ENCODE results near the gene ARL11.

The ARL11 gene

GRCh38 chr13:49649963-49650312 is 21.6 kb downstream of the ARL11 start:
- DNase-seq: no peak

DNA sequence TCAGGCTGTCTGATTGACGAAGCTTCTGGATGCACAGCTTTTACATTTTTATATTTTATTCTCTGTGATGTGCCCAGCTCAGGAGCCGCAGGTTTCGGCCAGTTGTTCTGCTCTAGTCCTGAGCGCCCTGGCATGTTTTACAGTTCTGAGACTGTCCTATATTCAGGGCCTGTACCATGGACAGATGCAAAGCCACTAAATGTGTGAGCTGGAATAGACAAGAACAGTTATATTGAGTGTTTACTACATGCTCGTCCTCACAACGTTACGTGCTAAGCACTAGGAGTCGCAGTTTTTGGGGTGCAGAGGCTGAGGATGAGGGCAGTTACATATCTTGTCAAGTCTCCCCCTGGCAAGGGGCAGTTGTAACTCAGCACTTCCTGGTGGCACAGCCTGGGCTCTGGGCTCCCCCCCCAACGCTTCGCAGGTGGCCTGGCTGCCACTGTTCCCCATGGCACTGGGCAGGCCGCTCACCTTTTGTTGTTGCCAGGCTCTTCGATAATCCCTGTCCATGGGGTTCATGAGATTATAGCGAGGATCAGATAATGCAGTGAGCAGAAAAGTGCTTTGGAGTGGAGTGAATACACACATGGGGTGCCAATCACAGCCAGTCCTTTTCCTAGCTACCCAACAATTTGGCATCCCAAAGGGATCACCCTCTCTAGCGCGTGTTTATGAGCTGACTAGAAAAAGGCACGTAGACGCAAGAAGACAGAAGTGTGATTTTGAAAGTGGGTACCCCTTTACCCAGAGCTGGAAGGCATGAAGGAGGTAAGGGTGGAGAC is 23.5 kb downstream of the ARL11 start:
- no peak for DNase-seq

GRCh38 chr13:49652355-49653305 is 24.3 kb downstream of the ARL11 start:
- peak; percentile 49 for DNase-seq

GRCh38 chr13:49653478-49653877 is 25.2 kb downstream of the ARL11 start:
- DNase-seq: no peak

DNA sequence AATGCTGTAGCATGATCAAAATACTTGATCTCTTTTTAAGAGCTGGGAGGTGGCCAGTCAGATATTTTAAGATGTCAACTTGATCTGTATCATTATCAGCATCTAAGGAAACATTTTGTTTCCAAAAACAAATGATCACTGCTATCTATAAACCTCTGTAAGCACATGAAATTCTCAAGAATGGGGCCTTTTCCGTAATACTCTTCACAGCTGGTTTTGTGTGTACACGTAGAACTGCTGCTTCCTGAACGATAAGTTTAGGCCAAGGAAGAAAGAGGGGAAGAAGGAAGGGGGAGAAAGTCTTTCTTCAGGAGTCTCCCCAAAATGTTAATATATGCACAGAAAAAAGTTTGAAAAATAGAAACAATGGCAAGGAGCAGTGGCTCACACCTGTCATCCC is 25.7 kb downstream of the ARL11 start:
- DNase-seq: no peak

DNA sequence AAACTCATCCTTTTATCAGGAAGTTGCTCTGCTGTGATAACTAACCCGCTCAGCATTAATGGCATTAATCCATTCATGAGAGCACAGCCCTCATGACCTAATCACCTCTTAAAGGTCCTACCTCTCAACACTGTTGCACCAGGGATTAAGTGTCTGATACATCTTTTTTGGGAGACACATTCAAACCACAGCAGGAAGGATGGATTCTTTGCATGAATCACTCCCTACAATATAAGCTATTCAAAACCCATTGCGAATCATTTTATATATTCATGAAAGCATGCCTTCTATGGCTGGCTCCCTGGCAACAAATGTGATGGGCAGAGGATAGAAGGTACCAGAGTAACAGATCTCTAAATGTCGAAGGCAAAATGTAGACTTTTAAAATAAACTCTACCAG is 27.6 kb downstream of the ARL11 start:
- DNase-seq: no peak

- no peak for DNase-seq
Observed at GRCh38 chr13:49657241-49657641, 28.9 kb downstream of the ARL11 start.

DNA sequence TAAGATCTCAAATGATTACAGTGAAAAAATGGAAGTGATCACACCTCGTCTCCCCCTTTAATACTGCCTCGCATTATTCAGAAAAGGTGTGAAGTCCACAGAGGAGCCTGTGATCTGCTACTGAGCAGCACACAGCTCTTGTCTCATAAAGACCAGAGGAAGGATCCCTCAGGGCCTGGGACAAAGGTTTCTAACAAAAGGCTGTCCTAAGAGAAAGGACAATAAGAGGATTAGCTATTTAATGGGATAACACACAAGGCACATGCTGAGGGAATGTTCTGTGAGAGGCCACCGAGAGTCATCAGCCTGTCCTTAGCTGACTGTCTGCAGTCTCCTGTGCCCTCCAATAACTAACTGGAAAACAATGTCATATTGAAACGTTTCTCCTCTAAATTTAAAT is 36.3 kb downstream of the ARL11 start:
- DNase-seq: no peak

- no peak for DNase-seq
Observed at GRCh38 chr13:49667773-49668172, 39.5 kb downstream of the ARL11 start.

- peak; percentile 55 for DNase-seq
Observed at GRCh38 chr13:49669735-49670309, 41.5 kb downstream of the ARL11 start.

GRCh38 chr13:49670828-49671227 is 42.5 kb downstream of the ARL11 start:
- DNase-seq: no peak

DNA sequence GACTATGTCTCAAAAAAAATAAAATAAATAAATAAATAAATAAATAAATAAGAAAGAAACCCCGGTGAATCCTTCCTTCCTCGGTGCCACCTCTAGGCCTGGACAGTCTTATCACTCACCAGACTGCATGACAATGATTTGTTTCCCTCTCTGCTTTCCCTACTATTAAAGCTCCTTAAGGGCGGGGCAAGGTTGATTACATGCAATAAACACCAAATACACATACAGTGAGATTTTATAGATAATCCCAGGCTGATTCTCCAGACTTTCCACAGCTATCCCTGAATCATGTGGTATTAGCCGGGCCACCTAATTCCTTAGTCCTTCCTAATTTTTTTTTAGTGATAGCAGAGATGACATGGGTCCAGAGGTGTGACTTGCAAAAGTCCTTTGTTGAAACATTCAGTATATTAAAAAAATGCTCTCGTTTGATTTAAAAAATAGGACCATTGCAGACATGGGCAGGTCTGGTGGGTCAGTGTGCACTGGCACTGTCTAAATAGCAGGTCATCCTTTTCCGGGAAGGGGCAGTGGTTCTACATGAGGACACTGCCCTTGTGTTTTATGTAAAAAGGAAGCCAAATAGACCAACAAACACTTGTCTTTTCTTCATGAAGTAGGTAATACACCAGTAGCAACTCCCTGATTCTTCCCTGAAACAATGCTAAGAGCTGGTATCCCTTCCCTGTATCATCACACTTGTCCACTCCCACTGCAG is 48.4 kb downstream of the ARL11 start:
- no peak for DNase-seq

GRCh38 chr13:49678191-49678914 is 50.0 kb downstream of the ARL11 start:
- DNase-seq: no peak

- no peak for DNase-seq
Observed at GRCh38 chr13:49679246-49679645, 50.9 kb downstream of the ARL11 start.

DNA sequence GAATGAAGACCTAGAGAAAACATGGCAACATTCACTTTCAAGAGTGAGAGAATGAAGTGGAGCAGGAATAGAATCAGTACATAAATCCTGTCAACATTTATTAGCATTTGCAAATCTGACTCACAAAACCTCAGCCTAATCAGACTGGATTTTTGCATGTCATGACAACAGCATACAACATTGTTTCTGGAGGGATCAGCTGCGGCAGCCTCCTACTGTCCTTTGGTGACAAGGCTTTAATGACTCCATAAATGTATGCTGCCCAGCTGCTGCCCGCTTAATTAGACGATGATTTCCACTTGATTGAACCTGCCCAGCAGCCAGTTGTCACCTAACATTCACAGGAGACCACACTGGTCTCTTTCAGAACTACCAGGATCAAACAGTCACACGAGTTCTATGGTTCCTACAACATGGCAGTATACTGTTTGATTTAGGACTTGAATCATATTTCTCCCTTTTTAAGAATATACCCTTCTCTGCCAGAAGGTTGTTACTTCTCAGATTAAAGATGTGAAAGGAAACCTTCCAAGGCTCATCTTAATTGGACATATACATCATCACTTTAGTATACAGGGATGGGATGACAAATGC is 53.6 kb downstream of the ARL11 start:
- DNase-seq: peak; percentile 72

All from NCI-H1105 treated with DMSO at 0.1 percent for 48 hours (cell line).